ENCODE measurements around the gene ZSCAN5B.

The ZSCAN5B gene

DNA sequence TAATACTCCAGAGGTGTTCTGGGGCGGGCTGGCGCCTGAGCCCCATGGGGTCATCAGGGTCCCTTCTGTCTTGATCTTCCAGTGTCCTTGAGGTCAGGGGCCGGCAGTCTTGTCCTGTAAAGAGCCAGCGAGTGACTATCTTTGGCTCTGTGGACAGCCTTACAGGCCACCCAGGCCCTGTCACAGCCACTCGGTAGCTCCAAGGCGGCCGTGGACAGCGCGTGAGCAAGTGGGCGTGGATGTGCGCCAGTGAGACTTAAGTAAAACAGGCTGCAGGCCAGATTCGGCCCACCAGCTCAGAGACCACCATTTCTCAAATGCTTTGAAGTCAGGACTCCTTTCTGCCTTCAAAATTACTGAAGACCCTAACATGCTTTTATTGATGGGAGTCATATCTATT lies 52.8 kb downstream of the ZSCAN5B start:
- no peak for DNase-seq (ENCODE audit: low spot score)

- no peak for DNase-seq (ENCODE audit: low spot score)
Observed at GRCh38 chr19:56144376-56144775, 53.2 kb downstream of the ZSCAN5B start.

DNA sequence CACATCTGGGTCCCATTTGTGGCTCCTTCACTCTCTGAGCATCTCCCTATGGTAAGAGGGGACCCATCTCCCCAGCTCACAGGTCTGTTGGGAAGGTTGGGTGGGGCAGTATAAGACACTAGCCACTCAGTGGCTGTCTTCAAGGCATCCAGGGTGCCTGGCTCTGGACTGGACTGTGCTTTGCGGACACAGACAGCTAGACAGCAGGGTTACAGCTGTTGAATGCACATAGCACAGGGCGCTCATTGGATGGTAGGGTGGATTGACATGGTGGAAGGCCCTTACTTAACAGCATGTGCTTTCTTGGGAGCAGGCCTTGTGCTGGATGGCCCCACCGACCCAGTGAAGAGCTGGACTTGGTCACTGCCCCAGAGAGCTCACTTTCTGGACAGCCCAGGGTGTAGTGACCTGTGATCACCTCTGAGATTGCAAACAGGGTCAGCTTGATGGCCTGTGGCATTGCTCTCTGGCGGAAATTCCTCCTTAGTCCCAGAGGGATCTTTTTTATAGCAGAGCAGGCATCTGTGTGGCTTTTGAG lies 54.6 kb downstream of the ZSCAN5B start:
- no peak for DNase-seq (ENCODE audit: low spot score)

GRCh38 chr19:56142087-56142787 lies 55.3 kb downstream of the ZSCAN5B start:
- DNase-seq (ENCODE audit: low spot score), result no peak

DNA sequence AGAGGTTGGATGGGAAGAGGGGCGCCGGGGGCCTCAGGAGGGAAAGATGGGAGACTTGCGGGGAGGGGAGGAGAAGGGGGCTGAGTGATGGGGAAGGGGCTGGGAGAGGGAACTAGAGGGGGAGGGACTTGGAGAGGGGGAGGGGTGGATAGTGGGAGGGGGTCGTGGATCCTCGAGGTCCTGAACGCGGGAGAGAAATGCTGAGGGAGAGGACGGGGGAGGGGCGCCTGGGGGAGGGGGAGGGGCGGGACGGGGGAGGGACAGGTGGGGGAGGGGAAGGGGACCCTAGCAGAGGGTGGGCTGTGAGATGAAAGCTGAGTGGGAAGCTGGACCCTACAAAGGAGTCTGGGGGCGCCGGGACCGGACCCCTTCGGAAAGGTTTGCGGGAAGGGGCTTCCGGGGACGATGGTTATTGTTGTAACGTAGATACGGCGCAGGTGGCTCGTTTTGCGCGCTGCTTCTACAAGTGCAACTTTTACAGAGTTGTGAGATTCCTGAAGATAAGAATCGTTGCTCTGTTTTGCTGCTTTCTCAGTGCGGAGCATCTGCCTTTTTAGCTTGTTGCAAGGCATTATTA lies 56.1 kb downstream of the ZSCAN5B start:
- no peak for DNase-seq (ENCODE audit: low spot score)

- peak; percentile 100 for DNase-seq (ENCODE audit: low spot score)
Observed at GRCh38 chr19:56140583-56141416, 56.8 kb downstream of the ZSCAN5B start, which contains the start of gene ZNF444. ZNF444 (plus strand) TSS chr19:56141287; CDS start chr19:56146912, 5,625 bp downstream.

- DNase-seq (ENCODE audit: low spot score), result no peak
Observed at GRCh38 chr19:56139847-56140582, 57.6 kb downstream of the ZSCAN5B start.

Data from CD4-positive, alpha-beta T cell treated with Interleukin-15 for 4 hours (primary cell).